Measurements from ENCODE around the gene FXN.

- TF ChIP-seq CTCF (IDR thresholded peaks at IDR 0.05) (no peak), POLR2AphosphoS5 (IDR thresholded peaks at IDR 0.05) (peak; percentile 21)
These were observed 45.7 kb downstream of the FXN start for GRCh38 chr9:69081261-69081660.
